ENCODE results near the gene FCSK.

- TF ChIP-seq POLR2AphosphoS5 (IDR thresholded peaks at IDR 0.05) = no peak
- TF ChIP-seq EP300 (IDR thresholded peaks at IDR 0.05) = no peak
These were observed 42.0 kb upstream of the FCSK start for GRCh38 chr16:70412385-70412784.
